Muscle of back (tissue), 13 donors: Measurements from ENCODE around the gene P4HA3. TPM values are rescaled to one million over a fixed set of nuclear protein-coding genes. Genes with fewer than 3 reads are reported as not detected.
"Not testable (repeated sequence)": the region's sequence is repeated elsewhere in the genome, so short reads cannot be mapped to it uniquely, and the experiment has no call there.

Experiments used
- DNase-seq, 3 donors: peaks; one replicate each; pipeline versions ENCODE4 v3.0.0 to v3.0.0-alpha.2; 2013
- long read RNA-seq, 9 donors: transcript quantifications; one replicate each; lab custom pipeline, GENCODE V29; 2026
- polyA plus RNA-seq, 10 donors: library from polyadenylated mRNA; unstranded; fragments of 120-200 nt; gene quantifications; one replicate each; pipeline ENCODE4 v1.2.1, GENCODE V29; 2013; ENCODE audit not compliant: insufficient read length in 10 of 10

Gene P4HA3
- polyA plus RNA-seq, result 1 to 10 TPM in 9 of 10 donors, under 1 TPM in 1; 0.88 to 4.1 (median 2.4) TPM
- long read RNA-seq, donor 1, result 0 reads
- long read RNA-seq, donor 2, partial matches to known transcripts, result 44 of 53 reads
- long read RNA-seq, donor 2, other reads (novel, unspliced or antisense), result 8 of 53 reads
- long read RNA-seq, donor 3, result 0 reads
- long read RNA-seq, donor 4, partial matches to known transcripts, result 8 of 9 reads
- long read RNA-seq, donor 4, other reads (novel, unspliced or antisense), result 0 of 9 reads
- long read RNA-seq, donor 5, result 0 reads
- long read RNA-seq, donor 6, result 0 reads
- long read RNA-seq, donor 7, partial matches to known transcripts, result 0 of 2 reads
- long read RNA-seq, donor 7, other reads (novel, unspliced or antisense), result 0 of 2 reads
- long read RNA-seq, donor 8, partial matches to known transcripts, result 28 of 40 reads
- long read RNA-seq, donor 8, other reads (novel, unspliced or antisense), result 11 of 40 reads
- long read RNA-seq, donor 9, result 0 reads

DNA sequence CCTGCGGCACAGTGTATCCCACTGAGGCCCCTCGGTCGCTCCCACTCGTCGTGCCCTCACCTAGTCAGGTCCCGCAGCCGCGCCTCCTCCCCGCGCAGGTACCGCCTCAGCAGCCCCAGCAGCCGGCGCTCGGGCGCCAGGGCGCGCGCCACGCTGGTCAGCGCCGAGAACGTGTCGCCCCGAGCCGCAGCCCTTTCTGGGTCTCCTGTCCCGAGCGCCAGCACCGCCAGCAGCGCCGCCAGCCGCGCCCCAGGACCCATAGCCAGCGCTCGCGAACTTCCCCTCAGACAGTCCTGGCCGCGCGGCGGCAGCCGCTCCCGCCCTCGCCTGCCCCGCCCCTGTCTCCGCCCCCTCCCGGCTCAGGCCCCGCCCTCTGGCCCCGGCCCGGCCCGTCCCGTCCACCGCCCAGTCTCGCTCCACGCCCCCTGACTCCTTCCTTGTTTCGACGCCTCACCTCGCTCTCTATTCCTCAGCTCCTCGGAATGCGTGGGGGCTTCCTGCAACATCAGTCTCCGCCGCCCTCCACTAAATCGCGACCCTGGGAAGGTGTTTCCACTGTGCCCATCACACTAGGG lies at the start of gene P4HA3:
P4HA3 (minus strand) TSS at position 289 of the 575 bp plus-strand sequence; CDS start at position 260, 29 bp downstream.
- peak in 1 of 3 donors; percentile 62 for DNase-seq

DNA sequence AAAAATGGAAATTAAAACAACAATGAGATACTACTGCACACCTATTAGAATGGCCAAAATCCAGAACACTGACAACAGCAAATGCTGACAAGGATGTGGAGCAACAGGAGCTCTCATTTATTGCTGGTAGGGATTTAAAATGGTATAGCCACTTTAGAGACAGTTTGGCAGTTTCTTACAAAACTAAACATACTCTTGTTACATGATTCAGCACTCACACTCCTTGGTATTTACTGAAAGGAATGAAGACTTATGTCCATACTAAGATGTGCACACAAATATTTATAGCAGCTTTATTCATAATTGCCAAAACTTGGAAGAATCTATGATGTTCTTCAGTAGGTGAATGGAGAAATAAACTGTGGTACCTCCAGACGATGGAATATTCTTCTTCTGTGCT lies 46.0 kb upstream of the P4HA3 start:
- no peak for DNase-seq

DNA sequence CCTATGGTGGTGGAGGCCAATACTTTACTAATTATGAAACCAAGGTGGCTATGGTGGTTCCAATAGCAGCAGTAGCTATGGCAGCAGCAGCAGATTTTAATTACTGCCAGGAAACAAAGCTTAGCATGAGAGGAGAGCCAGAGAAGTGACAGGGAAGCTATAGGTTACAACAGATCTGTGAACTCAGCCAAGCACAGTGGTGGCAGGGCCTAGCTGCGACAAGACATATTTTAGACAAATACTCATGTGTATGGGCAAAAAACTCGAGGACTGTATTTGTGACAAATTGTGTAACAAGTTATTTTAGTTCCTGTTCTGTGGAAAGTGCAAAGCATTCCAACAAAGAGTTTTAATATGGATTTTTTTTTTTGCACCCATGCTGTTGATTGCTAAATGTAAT lies 44.2 kb upstream of the P4HA3 start:
- DNase-seq, result no peak

DNA sequence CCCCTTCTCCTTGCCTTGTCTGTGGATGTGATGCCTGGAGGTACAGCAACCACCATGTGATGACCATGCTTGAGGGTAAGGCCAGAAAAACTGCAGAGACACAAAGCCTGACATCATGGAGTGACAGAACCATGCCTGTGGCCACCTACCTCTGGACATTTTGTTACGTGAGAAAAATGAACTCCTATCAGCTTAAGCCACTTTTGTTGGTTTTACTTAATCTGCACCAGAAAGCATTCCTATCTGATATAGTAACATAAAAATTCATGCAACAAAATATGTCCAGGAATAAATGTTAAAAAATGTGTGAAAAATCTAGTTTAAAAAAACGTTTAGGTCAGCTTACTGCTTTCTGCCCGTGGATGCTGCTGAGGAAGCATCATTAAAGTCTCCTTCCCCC lies 42.6 kb upstream of the P4HA3 start:
- no peak for DNase-seq

DNA sequence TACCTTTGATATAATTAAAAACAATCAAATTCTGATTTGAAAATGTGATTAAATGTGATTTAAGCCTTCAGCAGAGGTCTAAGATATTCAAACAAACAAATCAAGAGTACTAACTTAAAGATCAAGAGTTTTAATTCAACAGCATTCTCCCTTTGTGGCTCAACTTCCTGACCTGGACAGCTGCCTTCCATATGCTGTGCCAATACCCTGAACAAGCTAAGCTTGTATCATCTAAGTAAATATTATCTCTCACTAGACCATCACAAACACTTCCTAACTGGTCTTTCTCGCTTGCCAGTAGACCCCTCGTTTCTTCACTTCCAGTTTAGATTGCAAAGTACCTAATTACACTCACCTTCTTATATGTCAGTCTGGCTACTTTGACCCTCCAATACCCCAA lies 35.9 kb upstream of the P4HA3 start:
- DNase-seq, result peak in 1 of 3 donors; percentile 7

DNA sequence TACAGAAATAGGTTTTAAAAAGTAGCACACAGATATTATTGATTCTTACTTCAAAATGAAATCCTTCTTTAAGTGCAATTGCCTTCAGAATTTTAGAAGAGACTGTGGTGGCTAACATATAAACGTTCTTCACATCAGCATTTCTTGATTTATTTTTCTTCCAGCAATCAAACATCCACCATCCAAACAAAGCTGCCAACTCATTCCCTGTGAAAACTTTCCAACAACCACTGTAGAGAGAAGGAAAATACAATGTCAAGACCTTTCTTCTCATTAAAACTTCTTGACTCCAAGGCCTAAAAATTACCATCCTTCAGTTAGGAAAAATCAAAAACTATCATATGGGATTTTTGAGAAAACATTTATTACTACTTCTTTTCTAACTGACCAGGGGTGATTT lies 34.0 kb upstream of the P4HA3 start:
- DNase-seq, result no peak

DNA sequence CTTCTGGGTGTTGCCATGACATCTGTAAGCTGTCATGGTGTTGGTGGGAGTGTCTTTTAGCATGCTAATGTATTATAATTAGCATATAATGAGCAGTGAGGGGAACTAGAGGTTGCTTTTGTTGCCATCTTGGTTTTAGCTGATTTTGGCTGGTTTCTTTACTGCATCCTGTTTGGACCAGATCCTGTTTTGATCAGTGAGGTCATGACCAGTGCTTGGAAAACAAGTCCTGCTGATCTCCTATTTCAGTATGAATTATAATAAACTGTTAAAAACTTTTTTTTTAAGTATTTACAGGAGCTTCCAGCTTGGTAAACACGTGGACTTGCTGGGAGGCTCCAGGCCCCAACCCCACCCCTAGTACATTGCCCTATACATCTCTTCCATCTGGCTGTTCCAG lies 30.5 kb upstream of the P4HA3 start:
- no peak for DNase-seq

DNA sequence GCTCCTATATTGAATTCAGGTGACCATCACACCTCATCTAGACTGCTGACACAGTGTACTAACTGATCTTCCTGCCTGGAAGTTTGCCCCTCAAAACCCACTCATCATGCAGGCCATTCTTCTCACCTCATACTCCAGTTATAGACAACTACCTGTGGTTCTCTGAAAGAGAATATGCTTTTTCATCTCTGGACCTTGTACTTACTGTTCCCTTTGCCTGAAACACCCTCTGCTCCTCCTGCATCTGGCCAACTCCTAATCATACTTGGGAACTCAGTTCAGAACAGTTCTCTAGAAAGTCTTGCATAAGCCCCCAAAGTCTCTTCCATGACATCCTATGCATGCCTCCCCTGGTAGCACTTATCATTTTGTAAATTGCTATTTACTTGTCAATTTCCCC lies 28.2 kb upstream of the P4HA3 start:
- DNase-seq, result no peak

DNA sequence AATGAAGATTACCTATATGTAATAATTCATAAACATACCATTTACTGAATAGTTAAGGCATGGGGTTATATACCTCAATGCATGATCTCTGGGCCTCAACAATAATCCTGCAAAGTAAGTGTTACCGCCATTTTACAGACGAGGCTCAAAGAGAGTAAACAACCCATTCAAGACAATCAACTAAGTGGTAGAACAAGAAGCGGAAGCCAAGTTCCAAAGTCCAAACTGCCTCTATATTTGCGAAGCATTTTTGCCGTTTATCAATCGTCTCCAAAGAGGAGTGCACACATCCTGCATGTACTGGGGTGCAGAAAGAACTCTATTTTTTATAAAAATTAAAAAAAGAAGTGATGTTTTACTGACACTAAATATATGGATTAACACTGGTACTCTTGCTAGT lies 27.5 kb upstream of the P4HA3 start:
- DNase-seq, result no peak

DNA sequence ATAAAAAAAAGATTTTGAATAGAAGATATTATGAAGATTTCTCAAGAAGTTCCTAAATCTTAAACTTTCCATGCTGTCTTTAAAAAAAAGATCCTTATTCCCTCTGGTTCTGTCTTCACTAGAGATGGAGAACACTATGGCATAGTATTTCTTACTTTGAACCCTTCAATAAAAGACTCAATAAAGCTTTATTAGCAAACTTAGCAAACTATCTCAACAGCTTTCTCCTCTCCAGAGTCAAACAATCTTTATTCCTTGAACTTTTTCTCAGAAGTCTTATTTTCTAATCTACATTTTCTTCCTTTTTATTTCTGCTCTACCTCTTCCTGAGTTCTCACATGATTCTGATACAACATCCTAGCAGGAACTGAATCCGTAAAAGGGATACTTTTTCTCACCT lies 21.8 kb upstream of the P4HA3 start:
- no peak for DNase-seq

DNA sequence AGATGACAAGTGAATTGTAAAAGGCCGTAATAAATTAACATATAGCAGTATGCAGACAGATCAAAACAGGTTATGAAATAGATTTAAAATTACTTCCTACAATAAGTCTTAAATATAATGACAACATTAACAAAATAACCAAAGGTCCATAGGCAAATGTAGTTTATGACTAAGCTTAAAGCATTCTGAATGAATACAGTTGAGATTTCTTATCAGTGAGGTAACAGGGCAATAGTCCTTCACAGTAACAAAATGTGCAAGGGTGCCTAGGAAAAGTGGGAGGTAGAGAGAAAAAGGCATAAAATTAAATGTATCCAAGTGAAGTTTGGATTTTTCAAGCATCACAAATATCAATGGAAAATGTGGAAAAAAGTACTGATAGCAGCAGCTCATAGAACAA lies 20.9 kb upstream of the P4HA3 start:
- DNase-seq, result no peak

DNA sequence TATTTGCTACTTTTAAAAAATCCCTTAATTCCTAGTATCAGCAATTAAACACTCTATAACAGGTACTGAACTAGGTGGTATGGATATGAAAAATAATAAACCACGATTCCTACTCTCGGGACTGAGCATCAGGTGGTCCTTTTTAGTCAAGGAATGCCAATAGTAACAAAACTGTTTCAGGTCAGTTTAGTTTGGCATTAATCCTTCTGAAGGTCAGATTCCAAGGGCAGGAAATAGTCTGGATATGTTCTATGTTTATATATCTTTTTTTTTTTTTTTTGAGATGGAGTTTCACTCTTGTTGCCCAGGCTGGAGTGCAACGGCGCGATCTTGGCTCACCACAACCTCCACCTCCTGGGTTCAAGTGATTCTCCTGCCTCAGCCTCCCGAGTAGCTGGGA lies 19.6 kb upstream of the P4HA3 start:
- not testable (repeated sequence) for DNase-seq

DNA sequence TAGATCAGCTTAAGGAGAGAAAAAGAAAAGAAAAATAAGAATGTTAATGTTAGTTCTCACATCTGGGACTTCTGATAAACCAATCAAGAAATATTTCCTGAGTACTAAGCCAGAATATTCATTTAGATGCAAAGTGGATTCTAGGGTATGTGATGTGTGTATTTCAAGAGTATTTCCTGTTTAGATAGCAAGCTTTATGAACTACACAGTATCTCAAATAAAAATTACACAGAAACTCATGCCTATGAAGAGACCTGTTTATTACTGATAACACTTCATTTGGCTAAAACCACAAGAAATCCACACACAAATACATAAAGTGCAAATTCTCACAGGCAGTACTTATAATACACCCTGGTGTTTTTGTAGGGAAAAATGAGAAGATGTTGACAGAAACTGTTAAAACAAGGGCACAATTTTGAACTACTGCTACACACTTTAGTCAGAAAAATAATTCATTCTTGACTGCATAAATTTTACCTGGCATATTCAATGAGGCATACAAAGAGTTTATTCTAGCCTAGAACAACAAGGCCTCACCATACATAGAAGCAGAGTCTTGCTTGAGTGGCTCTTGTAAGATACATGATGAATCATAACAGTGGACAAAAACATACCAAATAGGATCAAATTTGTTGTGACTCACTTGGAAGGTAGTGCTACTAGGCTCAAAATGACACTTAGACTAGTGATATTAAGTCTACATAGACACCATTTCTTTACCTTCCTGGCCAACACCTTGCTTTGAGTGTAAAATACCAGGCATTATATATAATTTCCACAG lies 18.8 kb upstream of the P4HA3 start:
- DNase-seq, result no peak

DNA sequence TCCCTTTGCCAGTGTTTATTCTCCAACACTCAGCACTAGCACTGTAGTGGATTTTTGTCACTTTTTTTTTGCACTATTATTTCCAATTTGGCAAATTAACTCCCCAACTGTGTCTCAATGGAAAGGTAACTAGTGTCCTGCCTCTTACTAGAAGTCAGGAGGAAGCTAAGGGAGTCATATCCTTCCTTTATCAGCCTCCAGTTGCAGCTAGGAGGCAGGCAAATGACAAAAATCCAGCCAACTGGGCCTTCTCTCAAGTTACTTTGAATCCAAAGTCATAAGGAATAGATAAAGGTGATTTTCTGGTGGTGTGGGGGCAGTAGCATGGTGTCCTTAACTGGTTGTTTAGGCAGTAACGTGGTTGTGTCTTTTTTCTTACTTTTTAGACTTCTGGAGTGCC lies 15.6 kb upstream of the P4HA3 start:
- no peak for DNase-seq

DNA sequence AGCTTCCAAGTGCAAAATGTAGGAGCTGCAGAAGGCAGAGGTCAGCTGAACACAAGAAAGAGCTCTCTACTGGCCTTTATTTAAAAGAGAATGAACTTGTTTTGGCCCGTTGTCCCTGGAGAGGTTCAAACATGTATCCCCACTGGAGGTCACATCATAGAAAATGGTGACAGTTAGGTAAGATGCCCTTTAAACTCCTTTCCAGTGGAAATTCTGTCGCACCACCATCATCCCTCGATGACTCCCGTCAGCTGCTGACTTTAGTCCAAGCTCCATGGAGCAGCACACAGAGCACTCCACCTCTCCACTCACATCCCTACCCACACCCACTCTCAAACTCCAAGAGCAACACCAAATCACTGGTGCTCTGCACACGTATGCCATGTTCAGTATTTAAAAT lies 15.2 kb upstream of the P4HA3 start:
- no peak for DNase-seq

DNA sequence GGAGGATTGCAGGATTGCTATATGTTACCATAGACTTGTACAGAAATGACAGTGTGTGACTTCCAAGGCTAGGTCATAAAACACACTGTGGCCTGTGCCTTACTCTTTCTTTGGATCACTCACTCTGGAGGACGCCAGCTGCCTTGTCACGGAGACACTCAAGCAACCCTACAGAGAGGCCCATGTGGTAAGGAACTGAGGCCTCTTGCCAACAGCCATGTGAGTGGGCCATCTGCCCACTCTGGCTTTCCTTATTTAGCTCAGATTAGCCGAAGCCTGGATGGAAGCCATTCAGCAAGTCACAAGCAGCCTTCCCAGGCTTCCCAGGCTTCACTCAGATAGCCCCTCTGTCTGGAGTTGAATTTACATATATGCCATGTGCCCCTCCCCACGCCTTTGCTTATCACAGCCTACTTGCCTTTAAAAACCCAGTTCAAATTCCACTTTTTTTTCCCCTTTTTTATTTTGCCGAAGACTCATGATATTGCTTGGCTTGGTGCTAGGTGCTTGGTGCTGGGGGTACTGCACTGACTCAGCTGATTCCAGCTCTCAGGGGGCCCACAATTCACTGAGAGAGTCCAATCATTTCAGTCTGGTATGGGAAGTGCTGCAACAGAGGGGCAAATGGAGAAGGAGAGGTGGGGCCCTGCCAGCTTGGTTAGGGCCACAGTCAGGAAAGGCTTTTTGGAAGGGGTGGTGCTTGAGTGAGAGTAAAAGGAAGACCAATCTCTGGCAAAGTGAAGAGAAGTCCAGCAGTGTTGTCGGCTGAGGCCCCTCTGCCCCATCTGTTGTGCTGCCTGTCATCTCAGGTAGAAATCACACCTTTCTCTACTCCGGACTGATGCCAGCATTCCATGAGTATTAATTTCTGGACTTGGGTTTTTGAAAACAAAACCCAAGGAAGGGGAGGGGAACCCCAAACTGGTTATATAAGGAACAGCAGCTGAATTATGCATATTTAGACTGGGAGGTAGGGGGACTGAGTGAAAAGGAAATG lies 14.5 kb upstream of the P4HA3 start:
- peak; percentile 80 to 88 (median 81) for DNase-seq

DNA sequence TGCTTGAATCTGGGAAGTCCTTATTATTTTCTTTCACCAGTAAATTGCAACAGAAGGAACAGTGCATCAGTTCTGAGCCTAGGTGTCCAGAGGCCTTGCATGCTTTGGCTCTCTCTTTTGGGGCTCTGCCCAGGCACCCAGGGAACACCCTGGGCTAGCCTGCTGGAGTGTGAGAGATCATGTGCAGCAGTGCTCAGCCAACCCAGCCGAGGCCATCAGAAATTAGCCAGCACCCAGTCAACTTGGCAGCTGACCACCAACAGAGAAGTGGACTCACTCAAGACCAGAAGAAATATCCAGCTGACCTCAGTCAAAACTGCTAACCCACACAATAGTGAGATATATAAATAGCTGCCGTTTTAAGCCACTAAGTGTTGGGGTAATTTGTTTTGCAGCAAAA lies 11.2 kb upstream of the P4HA3 start:
- no peak for DNase-seq

DNA sequence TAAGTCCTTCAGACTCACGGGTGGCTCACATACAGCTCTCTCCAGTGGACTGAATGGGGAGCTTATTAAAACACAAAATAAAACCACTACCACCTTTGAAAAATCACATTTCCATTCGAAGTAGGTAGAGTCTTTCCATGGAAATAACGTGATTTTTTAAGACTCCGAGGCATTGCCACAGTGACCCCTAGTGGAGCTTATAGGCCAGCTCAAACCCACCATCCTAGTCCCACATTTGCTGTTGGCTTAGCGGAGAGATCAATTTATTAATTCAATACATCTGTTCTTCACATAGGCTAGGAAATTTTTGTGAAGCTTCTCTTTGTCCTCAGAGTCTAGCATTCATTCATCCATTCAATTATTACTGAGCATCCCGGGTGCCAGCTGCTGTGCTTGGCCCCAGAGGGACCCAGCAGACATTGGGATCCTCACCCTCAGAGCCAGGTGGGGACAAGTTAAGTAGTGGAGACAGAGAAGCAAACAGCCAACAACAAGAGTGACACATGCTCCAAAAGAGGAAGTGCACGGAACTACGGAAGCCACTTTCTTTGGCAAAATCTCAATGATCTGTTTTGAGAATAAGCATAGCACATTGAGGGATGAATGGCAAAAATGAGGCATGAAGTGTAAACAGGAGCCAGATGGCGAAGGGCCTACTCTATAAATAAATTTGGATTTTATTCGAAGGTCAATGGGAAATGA lies 10.2 kb upstream of the P4HA3 start:
- DNase-seq, result peak in 2 of 3 donors; percentile 38 to 62

DNA sequence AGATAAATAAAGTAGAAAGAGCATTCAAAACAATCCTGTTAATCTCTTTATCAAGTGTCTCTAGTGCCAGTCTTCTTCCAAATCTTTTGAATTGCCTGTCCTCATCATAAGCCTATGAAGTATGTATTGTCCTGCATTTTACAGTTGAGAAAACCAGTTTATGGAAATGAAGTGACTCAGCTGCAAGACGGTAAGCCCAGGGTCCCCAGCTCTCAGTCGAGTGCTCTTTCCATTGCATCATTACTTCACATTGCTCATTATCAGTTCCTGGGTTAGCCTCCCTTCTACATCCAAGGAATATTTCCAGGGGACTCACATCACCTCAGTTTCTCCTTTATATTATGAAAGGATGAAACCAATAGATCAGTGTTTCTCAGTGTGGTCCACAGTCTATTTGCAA lies 9.1 kb upstream of the P4HA3 start:
- no peak for DNase-seq

DNA sequence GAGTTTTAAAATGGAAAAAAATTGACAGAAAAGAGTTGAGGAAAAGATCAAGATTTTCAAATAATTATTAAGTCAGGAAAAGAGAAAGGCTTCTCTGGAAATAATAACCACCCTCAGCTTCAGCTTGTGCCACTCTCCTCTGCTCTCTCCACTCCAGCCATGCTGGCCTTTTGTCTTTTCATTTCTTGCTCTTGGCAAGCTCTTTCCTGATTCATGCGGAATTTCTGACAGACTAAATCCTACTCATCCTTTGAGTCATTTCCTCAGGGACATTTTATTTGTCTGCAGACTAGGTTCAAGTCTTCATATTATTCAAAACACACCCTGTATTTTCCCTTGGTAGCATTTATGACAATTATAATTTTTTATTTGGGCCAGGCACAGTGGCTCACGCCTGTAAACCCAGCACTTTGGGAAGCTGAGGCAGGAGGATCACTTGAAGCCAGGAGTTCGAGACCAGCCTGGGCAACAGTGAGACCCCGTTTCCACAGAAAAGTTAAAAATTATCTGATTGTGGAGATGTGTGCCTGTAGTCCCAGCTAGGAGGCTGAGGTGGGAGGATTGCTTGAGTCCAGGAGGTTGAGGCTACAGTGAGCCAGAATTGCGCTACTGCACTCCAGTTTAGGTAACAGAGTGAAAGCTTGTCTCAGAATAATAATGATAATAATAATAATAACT lies 7.8 kb upstream of the P4HA3 start:
- DNase-seq, result peak; percentile 57 to 87 (median 58)
